Duodenal mucosa (tissue), 2 donors: ENCODE measurements around the gene IQCH.

Experiments
- H3K27ac ChIP-seq: one replicate; pipeline ENCODE4 v1.7.0; 2013; ENCODE audit warnings: low read depth, low read length
- H3K27me3 ChIP-seq, 2 donors: one replicate each; pipeline ENCODE4 v1.7.0; 2013; ENCODE audit warnings: low read length in 2 of 2, control low read depth in 1 of 2; ENCODE audit not compliant: insufficient read depth in 2 of 2, control insufficient read depth in 1 of 2
- H3K36me3 ChIP-seq, 2 donors: one replicate each; pipeline ENCODE4 v1.7.0; 2013; ENCODE audit warnings: low read length in 2 of 2, control low read depth in 1 of 2; ENCODE audit not compliant: insufficient read depth in 2 of 2, control insufficient read depth in 1 of 2
- H3K4me1 ChIP-seq, 2 donors: one replicate each; pipeline ENCODE4 v1.7.0; 2013; ENCODE audit warnings: low read length in 2 of 2, control low read depth in 1 of 2; ENCODE audit not compliant: insufficient read depth in 2 of 2, control insufficient read depth in 1 of 2
- H3K4me3 ChIP-seq, 2 donors: one replicate each; pipeline ENCODE4 v1.7.0; 2013; ENCODE audit warnings: low read length in 2 of 2, low read depth in 1 of 2
- H3K9ac ChIP-seq, 2 donors: one replicate each; pipeline ENCODE4 v1.7.0; 2013; ENCODE audit warnings: low read length in 2 of 2, low read depth in 1 of 2
- H3K9me3 ChIP-seq, 2 donors: one replicate each; pipeline ENCODE4 v1.7.0; 2013; ENCODE audit warnings: low read length in 2 of 2, control low read depth in 1 of 2; ENCODE audit not compliant: control insufficient read depth in 1 of 2

Gene IQCH

DNA sequence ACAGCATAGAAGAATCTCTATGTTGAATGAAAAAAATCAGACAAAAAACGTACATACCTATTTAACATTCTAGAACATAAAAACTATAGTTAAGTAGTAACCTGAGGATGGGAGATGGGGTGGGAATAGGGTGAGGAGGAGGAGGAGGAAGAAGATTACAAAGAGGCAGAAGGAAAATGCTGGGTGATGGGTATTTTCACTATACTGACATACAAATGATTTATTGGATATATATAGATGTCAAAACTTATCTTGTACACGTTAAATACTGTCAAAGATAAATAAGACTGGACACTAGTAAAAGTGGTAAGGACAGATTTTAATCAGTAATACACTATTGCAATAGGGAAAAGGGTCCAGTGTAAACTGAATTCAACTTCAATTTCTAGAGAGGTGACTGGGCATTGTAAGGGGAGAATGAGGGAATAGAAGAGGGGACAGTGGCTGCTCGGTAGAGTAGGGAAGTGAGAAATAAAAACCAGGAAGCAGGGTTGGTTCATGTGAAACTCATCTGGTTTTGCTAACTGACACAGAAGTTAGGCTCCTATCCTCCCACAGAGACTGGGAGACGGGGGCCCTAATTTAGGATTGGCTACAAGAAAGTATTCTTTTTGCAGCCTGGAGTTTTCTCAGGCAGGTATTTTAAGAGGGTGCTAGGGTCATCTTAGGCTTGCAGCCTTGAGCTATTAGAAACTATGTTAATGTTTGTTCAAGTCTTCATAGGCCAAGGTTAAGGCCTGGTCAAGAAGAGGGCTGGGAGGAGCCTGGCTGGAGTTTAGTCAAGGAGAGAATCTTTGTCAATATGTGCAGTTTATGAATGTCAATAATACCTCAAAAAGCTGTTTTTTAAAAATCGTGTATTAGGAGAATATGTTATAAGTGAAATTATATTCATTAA, 251.3 kb downstream of the IQCH start:
- Histone ChIP-seq H3K27ac (no peak overlapping the region), H3K27me3 (no peaks in the 10 kb centered on the region), H3K4me3 (no peak overlapping the region), H3K9ac (no peak overlapping the region), H3K4me1 (no peaks in the 10 kb centered on the region), H3K9me3 (no peaks in the 10 kb centered on the region), H3K36me3 (peaks cover 0 to 2% of the 10 kb centered on the region in 2 donors)

DNA sequence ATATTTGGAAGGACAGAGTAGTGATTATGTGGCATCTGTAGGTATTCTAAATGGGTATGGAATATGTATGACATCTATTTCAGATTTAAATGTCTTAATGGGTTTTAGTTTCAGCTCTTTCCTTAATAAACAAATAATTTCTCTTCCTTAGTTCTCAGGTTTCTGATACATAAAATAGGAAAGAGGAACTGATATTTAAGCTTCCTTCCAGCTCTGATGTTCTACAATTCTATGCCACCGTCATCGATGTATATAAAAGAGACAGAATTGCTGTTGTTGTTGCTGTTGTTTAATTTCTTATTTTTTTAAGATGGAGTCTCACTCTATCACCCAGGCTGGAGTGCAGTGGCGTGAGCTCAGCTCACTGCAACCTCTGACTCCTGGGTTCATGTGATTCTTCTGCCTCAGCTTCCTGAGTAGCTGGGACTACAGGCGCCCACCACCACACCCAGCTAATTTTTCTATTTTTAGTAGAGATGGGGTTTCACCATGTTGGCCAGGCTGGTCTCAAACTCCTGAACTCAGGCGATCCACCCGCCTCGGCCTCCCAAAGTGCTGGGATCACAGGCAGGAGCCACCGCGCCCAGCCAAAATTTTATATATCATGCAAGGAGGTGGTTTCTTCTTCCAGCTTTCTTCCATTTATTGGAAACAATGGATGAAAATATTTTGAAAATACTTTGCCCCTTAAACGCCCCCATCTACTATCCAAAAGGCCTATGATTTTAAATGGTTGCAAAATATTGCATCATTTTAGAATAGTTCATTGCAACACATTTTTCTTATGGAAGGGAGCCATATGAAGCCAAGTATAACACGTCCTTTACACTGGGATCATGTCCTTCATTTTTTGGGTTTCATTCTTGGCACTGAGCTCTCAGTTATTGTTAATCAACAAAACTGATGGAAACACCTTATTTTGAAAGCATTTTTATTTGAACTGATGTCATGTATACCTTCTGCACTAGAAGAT, 252.5 kb downstream of the IQCH start:
- Histone ChIP-seq H3K9me3 (no peaks in the 10 kb centered on the region), H3K4me3 (no peak overlapping the region), H3K27me3 (no peaks in the 10 kb centered on the region), H3K4me1 (no peaks in the 10 kb centered on the region), H3K27ac (no peak overlapping the region), H3K9ac (no peak overlapping the region), H3K36me3 (peaks cover 0 to 2% of the 10 kb centered on the region in 2 donors)

DNA sequence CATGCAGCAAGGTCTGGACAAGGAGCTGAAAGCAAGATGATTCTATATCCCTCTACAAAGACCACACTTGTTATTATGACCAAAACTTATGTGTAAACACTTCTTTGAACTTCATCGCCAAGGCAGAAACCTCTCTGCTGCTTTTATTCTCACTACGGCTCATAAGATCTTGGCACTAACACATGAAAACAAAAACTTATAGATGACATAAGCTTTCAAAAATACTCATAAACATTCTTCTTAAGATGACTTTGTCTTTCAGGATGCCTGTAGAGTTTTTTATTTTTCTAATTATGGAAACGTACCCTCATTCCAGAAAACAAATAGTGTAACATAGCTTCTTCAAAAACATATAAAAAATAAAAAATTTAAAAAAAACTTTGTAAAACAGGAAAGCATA, 253.8 kb downstream of the IQCH start:
- Histone ChIP-seq H3K9me3 (no peaks in the 10 kb centered on the region), H3K9ac (no peak overlapping the region), H3K27me3 (no peaks in the 10 kb centered on the region), H3K4me1 (no peaks in the 10 kb centered on the region), H3K27ac (no peak overlapping the region), H3K4me3 (no peak overlapping the region), H3K36me3 (peaks cover 0 to 9% of the 10 kb centered on the region in 2 donors)

DNA sequence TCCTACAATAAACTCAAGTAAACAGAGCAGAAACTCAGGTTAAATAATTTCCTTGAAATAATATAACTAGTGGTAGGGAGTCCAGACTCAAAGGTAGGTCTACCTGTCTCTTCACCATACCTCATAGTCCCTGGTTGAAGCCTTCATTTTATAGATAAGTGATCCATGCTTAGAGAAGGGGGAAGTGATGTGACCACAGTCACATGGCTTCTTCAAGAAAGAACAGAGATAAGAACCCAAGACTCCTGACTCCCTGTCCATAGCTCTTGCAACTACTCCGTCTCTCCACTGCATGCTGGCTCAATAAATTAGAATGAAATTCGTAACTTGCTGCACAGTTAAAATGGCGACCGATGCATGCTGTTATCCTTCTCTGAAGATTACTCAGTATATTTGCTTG, 255.3 kb downstream of the IQCH start:
- Histone ChIP-seq H3K4me3 (no peak overlapping the region), H3K9ac (no peak overlapping the region), H3K27me3 (no peaks in the 10 kb centered on the region), H3K36me3 (peaks cover 4 to 17% of the 10 kb centered on the region in 2 donors), H3K27ac (no peak overlapping the region), H3K4me1 (no peaks in the 10 kb centered on the region), H3K9me3 (no peaks in the 10 kb centered on the region)

DNA sequence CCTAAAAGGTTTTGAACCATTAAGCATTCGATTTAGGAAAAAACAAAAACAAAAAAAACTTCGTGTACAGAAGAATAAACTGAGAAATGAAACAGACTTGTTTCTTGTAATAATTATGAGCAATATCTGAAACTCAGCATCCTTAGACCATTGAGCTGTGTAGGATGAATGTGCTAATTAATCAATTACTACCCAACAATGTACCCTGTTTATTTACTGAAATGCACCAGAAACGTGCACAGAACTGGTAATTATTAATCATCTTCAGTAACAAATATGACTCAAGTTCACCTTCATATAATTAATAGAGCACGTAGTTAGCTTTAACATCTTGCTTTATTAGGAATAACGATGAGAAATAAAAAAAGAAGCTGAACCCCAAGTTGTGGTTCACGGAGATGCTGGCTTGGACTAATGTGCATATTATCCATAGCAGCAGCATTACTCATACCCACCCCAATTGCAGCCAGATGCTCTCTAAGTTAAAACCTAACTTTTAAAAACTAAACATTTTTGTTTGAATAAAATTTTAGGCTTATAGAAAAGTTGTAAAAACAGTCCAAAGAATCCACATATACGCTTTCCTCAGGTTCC, 256.1 kb downstream of the IQCH start:
- Histone ChIP-seq H3K9me3 (no peaks in the 10 kb centered on the region), H3K36me3 (peaks cover 4 to 17% of the 10 kb centered on the region in 2 donors), H3K27me3 (no peaks in the 10 kb centered on the region), H3K9ac (no peak overlapping the region), H3K4me3 (no peak overlapping the region), H3K27ac (no peak overlapping the region), H3K4me1 (no peaks in the 10 kb centered on the region)

DNA sequence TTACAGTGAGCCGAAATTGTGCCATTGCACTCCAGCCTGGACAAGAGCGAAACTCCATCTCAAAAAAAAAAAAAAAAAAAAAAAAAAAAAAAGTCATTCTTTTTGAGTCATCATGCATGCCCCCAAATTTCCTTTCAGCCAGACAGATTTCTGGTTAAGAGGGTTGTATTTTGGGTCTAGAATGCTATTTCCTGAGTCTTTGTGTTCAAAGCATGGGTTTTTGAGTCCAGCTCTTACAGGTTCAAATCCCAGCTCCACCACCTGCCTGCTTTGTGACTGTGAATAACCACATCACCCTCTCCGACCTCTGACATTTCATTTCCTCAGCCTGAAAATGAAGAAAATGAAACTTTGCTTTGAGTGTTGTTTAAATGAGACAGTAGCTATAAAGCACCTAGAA, 257.0 kb downstream of the IQCH start:
- peaks cover 4 to 17% of the 10 kb centered on the region in 2 donors for H3K36me3 ChIP-seq
- H3K4me3 ChIP-seq: no peak overlapping the region
- H3K9ac ChIP-seq: no peak overlapping the region
- H3K4me1 ChIP-seq: no peaks in the 10 kb centered on the region
- no peaks in the 10 kb centered on the region for H3K9me3 ChIP-seq
- H3K27me3 ChIP-seq: no peaks in the 10 kb centered on the region
- no peak overlapping the region for H3K27ac ChIP-seq

DNA sequence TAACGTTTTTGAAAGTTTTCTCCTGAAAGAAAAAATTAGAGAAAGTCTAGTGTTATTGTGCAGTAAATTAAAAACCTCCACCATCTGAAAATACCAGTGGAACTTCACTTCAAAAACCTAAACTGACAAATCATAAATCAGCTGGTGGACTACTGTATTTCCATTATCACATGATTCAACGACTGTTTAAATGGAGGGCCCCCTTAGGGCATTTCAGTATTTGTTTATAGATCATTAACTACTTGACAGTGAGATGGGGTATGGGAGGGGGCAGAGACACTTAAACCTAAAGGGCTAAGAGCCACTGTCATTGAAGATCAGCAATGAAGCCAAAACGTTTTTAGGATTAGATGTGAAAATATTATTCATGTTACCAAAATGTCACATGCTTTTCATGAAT, 257.6 kb downstream of the IQCH start:
- Histone ChIP-seq H3K36me3 (peaks cover 4 to 17% of the 10 kb centered on the region in 2 donors), H3K9me3 (no peaks in the 10 kb centered on the region), H3K4me3 (no peak overlapping the region), H3K27ac (no peak overlapping the region), H3K27me3 (no peaks in the 10 kb centered on the region), H3K9ac (no peak overlapping the region), H3K4me1 (no peaks in the 10 kb centered on the region)

DNA sequence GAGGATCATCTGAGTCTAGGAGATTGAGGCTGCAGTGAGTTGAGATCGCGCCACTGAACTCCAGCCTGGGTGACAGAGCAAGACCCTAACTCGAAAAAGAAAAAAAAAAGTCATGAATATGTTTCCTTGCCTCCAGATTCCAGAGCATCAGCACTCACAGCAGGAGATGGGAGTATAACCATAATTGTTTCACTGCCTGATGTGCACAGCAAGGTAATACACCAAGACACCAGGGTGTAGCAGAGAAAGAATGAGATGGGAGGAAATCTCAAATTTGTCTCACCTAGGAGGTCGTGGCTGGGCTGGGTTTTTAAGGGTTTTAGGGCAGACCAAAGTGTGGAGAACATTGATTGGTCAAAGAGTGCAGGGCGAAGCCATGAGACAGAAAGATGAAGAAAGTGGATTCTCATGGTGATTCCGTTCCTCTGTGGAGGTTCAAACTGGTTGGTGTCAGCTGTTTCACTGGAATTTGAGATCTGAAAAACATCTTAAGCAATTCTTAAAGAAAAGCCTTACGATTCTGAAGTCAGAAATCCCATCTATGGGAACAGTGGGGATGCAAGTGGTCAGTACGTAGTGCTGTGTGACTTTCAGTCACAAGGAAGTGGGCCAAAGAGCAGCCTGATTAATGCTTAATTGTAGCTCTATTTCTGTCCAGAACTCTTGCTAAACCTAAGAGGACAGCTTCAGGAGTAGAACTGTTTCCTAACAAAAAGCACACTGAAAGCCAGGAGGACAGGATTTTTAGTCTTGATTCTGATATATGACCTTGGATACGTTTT, 258.5 kb downstream of the IQCH start:
- Histone ChIP-seq H3K4me1 (no peaks in the 10 kb centered on the region), H3K4me3 (no peak overlapping the region), H3K36me3 (peaks cover 4 to 16% of the 10 kb centered on the region in 2 donors), H3K27ac (no peak overlapping the region), H3K27me3 (no peaks in the 10 kb centered on the region), H3K9ac (no peak overlapping the region), H3K9me3 (no peaks in the 10 kb centered on the region)

DNA sequence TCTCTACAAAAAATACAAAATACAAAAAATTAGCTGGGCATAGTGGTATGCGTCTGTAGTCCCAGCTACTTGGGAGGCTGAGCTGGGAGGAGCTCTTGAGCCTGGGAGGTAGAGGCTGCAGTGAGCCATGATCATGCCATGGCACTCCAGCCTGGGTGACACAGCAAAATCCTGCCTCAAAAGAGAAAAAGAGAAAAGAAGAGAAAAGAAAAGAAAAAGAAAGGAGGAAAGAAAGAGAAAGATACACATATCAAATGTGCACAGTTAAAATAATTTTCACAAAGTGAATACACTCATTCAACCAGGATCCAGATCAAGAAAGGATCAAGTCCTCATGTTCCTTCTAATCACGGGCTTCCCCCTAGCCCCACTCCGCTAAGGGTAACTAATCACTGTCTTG, 260.5 kb downstream of the IQCH start:
- Histone ChIP-seq H3K36me3 (peaks cover 4 to 14% of the 10 kb centered on the region in 2 donors), H3K27me3 (no peaks in the 10 kb centered on the region), H3K4me3 (no peak overlapping the region), H3K9ac (no peak overlapping the region), H3K4me1 (no peaks in the 10 kb centered on the region), H3K9me3 (no peaks in the 10 kb centered on the region), H3K27ac (no peak overlapping the region)
